Measurements from ENCODE around the gene EMILIN2. TPM values are rescaled to one million over a fixed set of nuclear protein-coding genes. Genes with fewer than 3 reads are reported as not detected.
A peak's percentile ranks its signal among the peaks of the same experiment; 100 is the strongest.

Gene EMILIN2
- total and polyA plus RNA-seq, 9 of the 15 experiments (the other 6 are each of a cell fraction or from before 2014, with no cell fraction given): 0.01 to 0.40 (median 0.19) TPM

DNA sequence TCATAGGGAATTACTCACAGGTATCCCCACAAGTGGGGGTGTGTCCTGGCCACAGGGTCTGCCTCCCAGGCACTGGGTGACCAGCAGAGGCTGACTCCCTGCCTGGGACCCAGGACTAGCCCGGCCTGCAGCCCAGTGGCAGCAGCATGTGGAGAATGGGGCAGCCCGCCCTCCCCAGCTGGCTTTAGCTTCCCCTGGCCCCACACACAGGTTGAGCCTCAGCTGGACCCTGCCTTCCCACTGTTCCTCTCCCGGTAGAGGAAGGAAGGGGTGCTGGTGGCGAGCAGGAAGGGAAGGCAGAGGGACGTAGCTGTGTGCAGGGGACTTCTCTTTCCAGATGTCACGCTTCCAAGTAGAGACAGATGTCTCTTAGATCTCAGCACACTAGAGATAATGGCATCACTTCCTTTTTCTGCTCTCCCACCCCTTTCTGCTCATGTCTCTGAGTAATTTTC lies 51.4 kb downstream of the EMILIN2 start:
- Histone ChIP-seq H4K20me1 (replicated peaks; ENCODE audit: control insufficient read depth, insufficient read depth, low read length) (peaks cover 8% of the 10 kb centered on the region; the same call in 1 of the 2 replicates), H3K4me2 (ENCODE audit: insufficient read depth, low read length) (peak overlapping the region; percentile 4; the same call in 1 of the 2 replicates), H3K9me3 (replicated peaks; ENCODE audit: control insufficient read depth, insufficient read depth, low read depth, low read length) (no peaks in the 10 kb centered on the region), H3K36me3 (ENCODE audit: control insufficient read depth, insufficient read depth, low read length) (no peaks in the 10 kb centered on the region), H3K9ac (ENCODE audit: insufficient read depth in 1 of 2, low read depth in 2 of 2, low read length in 2 of 2) (peak overlapping the region in 1 of 2 experiments; percentile 74; a peak in 2 of 4 replicates), H3K9me1 (ENCODE audit: control insufficient read depth, insufficient read depth, low read length) (no peaks in the 10 kb centered on the region), H3K27me3 (ENCODE audit: control insufficient read depth in 2 of 2, insufficient read depth in 2 of 2, low read length in 2 of 2) (peaks cover 0 to 6% of the 10 kb centered on the region in 2 experiments; a peak in 1 of 5 replicates), H3K79me2 (ENCODE audit: control insufficient read depth, insufficient read depth, low read length) (no peaks in the 10 kb centered on the region), H3K4me1 (replicated peaks in 1 of 2; ENCODE audit: control insufficient read depth in 2 of 2, insufficient read depth in 2 of 2, low read length in 2 of 2) (peaks cover 20 to 32% of the 10 kb centered on the region in 2 experiments; a peak in 4 of 5 replicates), H3K27ac (ENCODE audit: extremely low read depth, low read depth, low read length) (no peak overlapping the region), H2AFZ (ENCODE audit: low read depth, low read length) (peak overlapping the region; percentile 41; the same call in 1 of the 2 replicates), H3K4me3 (no peak overlapping the region)
- CTCF ChIA-PET (ENCODE audit: low intra/inter-chr PET ratio): no interaction called here
- peak in 2 of 4 experiments; percentile 35 to 46 for DNase-seq (ENCODE audit: extremely low read depth in 1 of 4, low spot score in 3 of 4)
- POLR2A ChIA-PET: interaction anchor here (1.3 kb wide), 1 partner anchor 349 kb away, joined by 3 read pairs; the partner anchor contains the start of gene MYL12A
- WGBS (ENCODE audit: insufficient coverage, low coverage, missing lambda C conversion rate): 19% methylated on average over 6 of the region's 6 CpGs
- no TSS peak for BruUV-seq (replicated peaks)
- intact Hi-C loops (cut with micrococcal nuclease) (no loop called here), in situ Hi-C loops (cut with MboI) (no loop called here)
- ATAC-seq: peak; percentile 46
- FAIRE-seq: no peak
- TF ChIP-seq ARID1B (IDR thresholded peaks at IDR 0.05): peak; percentile 44
- TF ChIP-seq ZNF140 (CRISPR knock-in tag; IDR thresholded peaks at IDR 0.05): no peak
- no peak for TF ChIP-seq KAT8 (IDR thresholded peaks at IDR 0.05; ENCODE audit: low read depth)
- TF ChIP-seq ZSCAN32 (CRISPR knock-in tag; IDR thresholded peaks at IDR 0.05): no peak
- TF ChIP-seq GTF2A2 (tag; IDR thresholded peaks at IDR 0.05): no peak
- TF ChIP-seq RBBP5 (IDR thresholded peaks at IDR 0.05; ENCODE audit: borderline replicate concordance, insufficient read depth, low read length, poor library complexity, severe bottlenecking): peak; percentile 35
- TF ChIP-seq, protein P1, sequence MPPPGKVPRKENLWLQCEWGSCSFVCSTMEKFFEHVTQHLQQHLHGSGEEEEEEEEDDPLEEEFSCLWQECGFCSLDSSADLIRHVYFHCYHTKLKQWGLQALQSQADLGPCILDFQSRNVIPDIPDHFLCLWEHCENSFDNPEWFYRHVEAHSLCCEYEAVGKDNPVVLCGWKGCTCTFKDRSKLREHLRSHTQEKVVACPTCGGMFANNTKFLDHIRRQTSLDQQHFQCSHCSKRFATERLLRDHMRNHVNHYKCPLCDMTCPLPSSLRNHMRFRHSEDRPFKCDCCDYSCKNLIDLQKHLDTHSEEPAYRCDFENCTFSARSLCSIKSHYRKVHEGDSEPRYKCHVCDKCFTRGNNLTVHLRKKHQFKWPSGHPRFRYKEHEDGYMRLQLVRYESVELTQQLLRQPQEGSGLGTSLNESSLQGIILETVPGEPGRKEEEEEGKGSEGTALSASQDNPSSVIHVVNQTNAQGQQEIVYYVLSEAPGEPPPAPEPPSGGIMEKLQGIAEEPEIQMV (tag; conservative IDR thresholded peaks at IDR 0.05; ENCODE audit: low read depth): no peak
- TF ChIP-seq ATF1 (CRISPR knock-in tag; IDR thresholded peaks at IDR 0.05): no peak
- TF ChIP-seq ATF1 (tag; IDR thresholded peaks at IDR 0.05): 0 out of 2 replicates have a peak, but pooled peaks have one; percentile 21
- peak; percentile 30; the same call in 1 of the 2 replicates for TF ChIP-seq L3MBTL2 (IDR thresholded peaks at IDR 0.05)
- TF ChIP-seq, protein P2, sequence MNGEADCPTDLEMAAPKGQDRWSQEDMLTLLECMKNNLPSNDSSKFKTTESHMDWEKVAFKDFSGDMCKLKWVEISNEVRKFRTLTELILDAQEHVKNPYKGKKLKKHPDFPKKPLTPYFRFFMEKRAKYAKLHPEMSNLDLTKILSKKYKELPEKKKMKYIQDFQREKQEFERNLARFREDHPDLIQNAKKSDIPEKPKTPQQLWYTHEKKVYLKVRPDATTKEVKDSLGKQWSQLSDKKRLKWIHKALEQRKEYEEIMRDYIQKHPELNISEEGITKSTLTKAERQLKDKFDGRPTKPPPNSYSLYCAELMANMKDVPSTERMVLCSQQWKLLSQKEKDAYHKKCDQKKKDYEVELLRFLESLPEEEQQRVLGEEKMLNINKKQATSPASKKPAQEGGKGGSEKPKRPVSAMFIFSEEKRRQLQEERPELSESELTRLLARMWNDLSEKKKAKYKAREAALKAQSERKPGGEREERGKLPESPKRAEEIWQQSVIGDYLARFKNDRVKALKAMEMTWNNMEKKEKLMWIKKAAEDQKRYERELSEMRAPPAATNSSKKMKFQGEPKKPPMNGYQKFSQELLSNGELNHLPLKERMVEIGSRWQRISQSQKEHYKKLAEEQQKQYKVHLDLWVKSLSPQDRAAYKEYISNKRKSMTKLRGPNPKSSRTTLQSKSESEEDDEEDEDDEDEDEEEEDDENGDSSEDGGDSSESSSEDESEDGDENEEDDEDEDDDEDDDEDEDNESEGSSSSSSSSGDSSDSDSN (IDR thresholded peaks at IDR 0.05; ENCODE audit: borderline replicate concordance in 1 of 2, low read depth in 2 of 2, low read length in 2 of 2): 0 out of 4 replicates have a peak, but pooled peaks of 1 of the 2 experiments have one; percentile 32
- peak in 1 of 2 experiments; percentile 55; a peak in 1 of 4 replicates for TF ChIP-seq ETV6 (IDR thresholded peaks at IDR 0.05; ENCODE audit: borderline replicate concordance in 1 of 2, low read depth in 2 of 2, low read length in 1 of 2)
- no peak for TF ChIP-seq ETV6 (CRISPR knock-in tag; IDR thresholded peaks at IDR 0.05; ENCODE audit: borderline replicate concordance)
- TF ChIP-seq, protein P3, sequence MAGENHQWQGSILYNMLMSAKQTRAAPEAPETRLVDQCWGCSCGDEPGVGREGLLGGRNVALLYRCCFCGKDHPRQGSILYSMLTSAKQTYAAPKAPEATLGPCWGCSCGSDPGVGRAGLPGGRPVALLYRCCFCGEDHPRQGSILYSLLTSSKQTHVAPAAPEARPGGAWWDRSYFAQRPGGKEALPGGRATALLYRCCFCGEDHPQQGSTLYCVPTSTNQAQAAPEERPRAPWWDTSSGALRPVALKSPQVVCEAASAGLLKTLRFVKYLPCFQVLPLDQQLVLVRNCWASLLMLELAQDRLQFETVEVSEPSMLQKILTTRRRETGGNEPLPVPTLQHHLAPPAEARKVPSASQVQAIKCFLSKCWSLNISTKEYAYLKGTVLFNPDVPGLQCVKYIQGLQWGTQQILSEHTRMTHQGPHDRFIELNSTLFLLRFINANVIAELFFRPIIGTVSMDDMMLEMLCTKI (IDR thresholded peaks at IDR 0.05; ENCODE audit: partially characterized antibody): no peak
- TF ChIP-seq GABPA (tag; conservative IDR thresholded peaks at IDR 0.05; ENCODE audit: low read depth): peak; percentile 61
- TF ChIP-seq ZBTB1 (CRISPR knock-in tag; IDR thresholded peaks at IDR 0.05; ENCODE audit: borderline replicate concordance, low read depth): 0 out of 2 replicates have a peak, but pooled peaks have one; percentile 43
- no peak for TF ChIP-seq ZNF146 (CRISPR knock-in tag; IDR thresholded peaks at IDR 0.05; ENCODE audit: unreplicated experiment)
- no peak for TF ChIP-seq TAF15 (IDR thresholded peaks at IDR 0.05; ENCODE audit: low read depth, low read length)
